SK-N-SH treated with all-trans-retinoic acid at 6 μM for 48 hours (cell line): ENCODE measurements around the gene SDE2.

ENCODE experiments used
- ISL1 ChIP-seq: fragments of 250-450 bp; sonication (Bioruptor Pico); IDR thresholded peaks from 2 replicates; pipeline ENCODE4 v2.1.2; 2022; ENCODE audit warnings: mild to moderate bottlenecking, moderate library complexity
- RARB ChIP-seq: fragments of 250-450 bp; sonication (Bioruptor Pico); IDR thresholded peaks from 2 replicates; pipeline ENCODE4 v1.8.0; 2021; ENCODE audit warnings: mild to moderate bottlenecking, moderate library complexity
- SNAI2 ChIP-seq: fragments of 250-450 bp; sonication (Bioruptor Pico); IDR thresholded peaks from 2 replicates; pipeline ENCODE4 v1.5.0; 2020; ENCODE audit warnings: mild to moderate bottlenecking, moderate library complexity
- TCF4 ChIP-seq: fragments of 250-450 bp; sonication (Bioruptor Pico); IDR thresholded peaks from 2 replicates; pipeline ENCODE4 v1.8.0; 2021; ENCODE audit warnings: mild to moderate bottlenecking, moderate library complexity, borderline replicate concordance
- TOX ChIP-seq: fragments of 250-450 bp; sonication (Bioruptor Pico); IDR thresholded peaks from 2 replicates; pipeline ENCODE4 v1.8.0; 2021; ENCODE audit warnings: mild to moderate bottlenecking, moderate library complexity, borderline replicate concordance
- ZC3H10 ChIP-seq: fragments of 250-450 bp; sonication (Bioruptor Pico); IDR thresholded peaks from 2 replicates; pipeline ENCODE4 v1.5.1; 2021; ENCODE audit warnings: mild to moderate bottlenecking, moderate library complexity
- ZFP3 ChIP-seq: fragments of 250-450 bp; sonication (Bioruptor Pico); IDR thresholded peaks from 2 replicates; pipeline ENCODE4 v1.5.0; 2020; ENCODE audit warnings: mild to moderate bottlenecking, moderate library complexity
- ZNF565 ChIP-seq: fragments of 450-650 bp; formaldehyde crosslinking; conservative IDR thresholded peaks from 2 replicates; pipeline ENCODE4 v1.5.0; 2020; ENCODE audit warnings: low read depth, mild to moderate bottlenecking, moderate library complexity
- TF ChIP-seq, protein P1 (sequence below): fragments of 250-450 bp; sonication (Bioruptor Pico); IDR thresholded peaks from 2 replicates; pipeline ENCODE4 v1.8.0; 2020; ENCODE audit warnings: mild to moderate bottlenecking, moderate library complexity, borderline replicate concordance

DNA sequence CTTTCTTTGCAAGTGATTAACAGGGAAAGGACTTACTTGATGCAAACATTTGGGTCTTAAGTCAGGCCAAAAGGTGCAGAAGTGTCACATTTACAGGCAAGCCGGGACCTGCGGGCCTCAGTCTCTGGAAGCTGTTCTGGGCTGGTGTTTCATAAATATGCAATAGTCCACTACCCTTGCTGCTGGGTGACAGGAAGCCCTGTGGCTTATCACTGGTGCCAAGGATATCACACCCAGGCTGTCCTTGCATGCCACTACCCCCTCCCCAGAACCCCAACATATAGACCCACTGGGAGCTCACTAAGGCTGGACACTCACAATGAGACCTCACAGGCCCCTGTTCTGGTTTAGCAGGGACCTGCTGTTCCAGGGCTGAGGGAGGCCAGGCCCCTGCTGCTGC lies 54.8 kb downstream of the SDE2 start:
- TF ChIP-seq, protein P1, sequence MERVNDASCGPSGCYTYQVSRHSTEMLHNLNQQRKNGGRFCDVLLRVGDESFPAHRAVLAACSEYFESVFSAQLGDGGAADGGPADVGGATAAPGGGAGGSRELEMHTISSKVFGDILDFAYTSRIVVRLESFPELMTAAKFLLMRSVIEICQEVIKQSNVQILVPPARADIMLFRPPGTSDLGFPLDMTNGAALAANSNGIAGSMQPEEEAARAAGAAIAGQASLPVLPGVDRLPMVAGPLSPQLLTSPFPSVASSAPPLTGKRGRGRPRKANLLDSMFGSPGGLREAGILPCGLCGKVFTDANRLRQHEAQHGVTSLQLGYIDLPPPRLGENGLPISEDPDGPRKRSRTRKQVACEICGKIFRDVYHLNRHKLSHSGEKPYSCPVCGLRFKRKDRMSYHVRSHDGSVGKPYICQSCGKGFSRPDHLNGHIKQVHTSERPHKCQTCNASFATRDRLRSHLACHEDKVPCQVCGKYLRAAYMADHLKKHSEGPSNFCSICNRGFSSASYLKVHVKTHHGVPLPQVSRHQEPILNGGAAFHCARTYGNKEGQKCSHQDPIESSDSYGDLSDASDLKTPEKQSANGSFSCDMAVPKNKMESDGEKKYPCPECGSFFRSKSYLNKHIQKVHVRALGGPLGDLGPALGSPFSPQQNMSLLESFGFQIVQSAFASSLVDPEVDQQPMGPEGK, result no peak
- TF ChIP-seq ZFP3 (CRISPR knock-in tag), result no peak
- no peak for TF ChIP-seq RARB
- TF ChIP-seq SNAI2 (CRISPR knock-in tag), result no peak
- TF ChIP-seq ZNF565, result no peak
- TF ChIP-seq TCF4 (CRISPR knock-in tag), result no peak
- TF ChIP-seq ISL1 (CRISPR knock-in tag), result no peak
- TF ChIP-seq TOX (CRISPR knock-in tag), result no peak
- no peak for TF ChIP-seq ZC3H10 (CRISPR knock-in tag)
